Measurements from ENCODE around the gene OCA2.

OCA2 gene

DNA sequence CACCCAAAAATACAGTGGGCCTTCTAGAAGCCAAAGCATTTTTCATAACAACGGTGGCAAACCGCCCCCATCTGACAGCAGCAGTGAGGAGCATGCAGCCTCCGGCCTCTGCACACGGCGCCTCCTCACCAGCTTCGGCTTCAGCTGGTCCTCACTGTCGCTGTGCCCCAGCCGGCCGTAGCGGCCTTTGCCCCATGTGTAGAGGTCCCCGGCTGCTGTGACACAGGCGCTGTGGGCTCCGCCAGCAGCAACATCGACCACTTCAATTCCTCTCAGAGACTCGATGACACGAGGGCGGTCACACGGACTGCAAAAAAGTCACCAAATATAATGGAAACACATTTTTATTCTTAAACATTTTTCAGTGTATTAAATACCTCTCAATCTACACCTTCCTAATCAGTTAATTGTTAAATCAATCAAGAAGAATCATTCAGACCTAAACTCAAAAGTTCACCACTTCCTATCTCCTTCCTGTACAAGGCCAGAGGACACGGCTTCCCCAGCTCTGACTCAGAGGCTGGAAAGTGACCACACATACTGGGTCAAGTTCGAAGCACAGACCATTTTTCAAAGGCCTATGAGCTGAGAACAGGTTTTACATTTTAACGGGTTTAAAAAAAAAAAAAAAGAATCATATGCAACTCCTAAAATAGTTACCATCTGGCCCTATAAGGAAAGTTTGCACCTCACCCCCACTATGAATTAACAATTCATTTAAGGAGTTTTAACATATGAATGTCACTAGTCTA lies 33.6 kb upstream of the OCA2 start:
- DNase-seq: peak; percentile 58
- Histone ChIP-seq H3K27me3 (replicated peaks) (no peaks in the 10 kb centered on the region), H3K27ac (peak overlapping the region; percentile 40), H3K36me3 (replicated peaks) (peaks cover 20% of the 10 kb centered on the region), H3K4me3 (ENCODE audit: low read depth, low read length) (no peak overlapping the region)
- TF ChIP-seq, protein P1, sequence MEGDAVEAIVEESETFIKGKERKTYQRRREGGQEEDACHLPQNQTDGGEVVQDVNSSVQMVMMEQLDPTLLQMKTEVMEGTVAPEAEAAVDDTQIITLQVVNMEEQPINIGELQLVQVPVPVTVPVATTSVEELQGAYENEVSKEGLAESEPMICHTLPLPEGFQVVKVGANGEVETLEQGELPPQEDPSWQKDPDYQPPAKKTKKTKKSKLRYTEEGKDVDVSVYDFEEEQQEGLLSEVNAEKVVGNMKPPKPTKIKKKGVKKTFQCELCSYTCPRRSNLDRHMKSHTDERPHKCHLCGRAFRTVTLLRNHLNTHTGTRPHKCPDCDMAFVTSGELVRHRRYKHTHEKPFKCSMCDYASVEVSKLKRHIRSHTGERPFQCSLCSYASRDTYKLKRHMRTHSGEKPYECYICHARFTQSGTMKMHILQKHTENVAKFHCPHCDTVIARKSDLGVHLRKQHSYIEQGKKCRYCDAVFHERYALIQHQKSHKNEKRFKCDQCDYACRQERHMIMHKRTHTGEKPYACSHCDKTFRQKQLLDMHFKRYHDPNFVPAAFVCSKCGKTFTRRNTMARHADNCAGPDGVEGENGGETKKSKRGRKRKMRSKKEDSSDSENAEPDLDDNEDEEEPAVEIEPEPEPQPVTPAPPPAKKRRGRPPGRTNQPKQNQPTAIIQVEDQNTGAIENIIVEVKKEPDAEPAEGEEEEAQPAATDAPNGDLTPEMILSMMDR (IDR thresholded peaks at IDR 0.05; ENCODE audit: low read depth, low read length, missing control alignments): no peak
- in situ Hi-C loops (cut with HindIII; ENCODE audit: low pct_ligation_motif_present, low sequenced_read_pairs): no loop called here

DNA sequence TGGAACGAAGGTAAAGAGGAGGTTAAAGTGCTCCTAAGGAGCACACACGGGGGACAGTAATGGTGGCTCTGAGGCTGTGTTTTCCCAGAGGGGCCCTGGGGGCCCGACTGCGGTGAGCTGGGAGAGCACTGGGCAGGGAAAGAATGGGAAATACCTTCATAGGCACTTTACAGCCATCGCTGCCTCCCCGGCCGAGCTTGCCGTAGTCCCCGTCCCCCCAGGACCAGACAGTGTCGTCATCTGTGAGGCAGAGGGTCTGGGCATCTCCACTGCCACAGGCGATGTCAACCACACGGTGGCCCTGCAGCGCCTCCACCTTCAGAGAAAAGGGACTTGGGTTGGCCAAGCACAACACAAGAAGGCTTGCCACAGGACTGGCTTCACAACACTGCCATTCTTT lies 32.8 kb upstream of the OCA2 start:
- in situ Hi-C loops (cut with HindIII; ENCODE audit: low pct_ligation_motif_present, low sequenced_read_pairs): no loop called here
- no peak for DNase-seq
- Histone ChIP-seq H3K36me3 (replicated peaks) (peaks cover 20% of the 10 kb centered on the region), H3K27ac (no peak overlapping the region), H3K27me3 (replicated peaks) (no peaks in the 10 kb centered on the region), H3K4me3 (ENCODE audit: low read depth, low read length) (no peak overlapping the region)
- TF ChIP-seq, protein P1 (IDR thresholded peaks at IDR 0.05; ENCODE audit: low read depth, low read length, missing control alignments): no peak

DNA sequence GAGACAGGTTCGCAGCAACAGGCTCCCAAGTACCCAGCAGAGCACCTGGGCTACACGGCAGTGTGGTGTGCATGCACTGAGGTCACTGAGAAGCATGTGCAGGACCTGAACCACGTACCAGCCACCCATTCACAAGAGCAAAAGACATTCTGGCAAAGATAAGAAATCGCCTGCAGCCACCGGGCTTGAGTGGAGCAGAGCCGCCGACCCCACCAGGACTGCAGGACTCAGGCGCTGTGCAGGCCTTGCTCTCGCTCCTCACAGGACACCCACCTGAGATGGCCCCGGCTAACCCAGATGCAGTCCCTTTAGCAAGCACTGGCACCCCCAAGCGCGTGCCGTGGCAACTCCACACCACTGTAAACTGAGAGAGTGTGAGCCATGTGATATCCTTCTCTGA lies 32.3 kb upstream of the OCA2 start:
- in situ Hi-C loops (cut with HindIII; ENCODE audit: low pct_ligation_motif_present, low sequenced_read_pairs): no loop called here
- H3K27me3 ChIP-seq (replicated peaks): no peaks in the 10 kb centered on the region
- TF ChIP-seq, protein P1 (IDR thresholded peaks at IDR 0.05; ENCODE audit: low read depth, low read length, missing control alignments): no peak
- H3K36me3 ChIP-seq (replicated peaks): peaks cover 20% of the 10 kb centered on the region
- no peak overlapping the region for H3K27ac ChIP-seq
- no peak overlapping the region for H3K4me3 ChIP-seq (ENCODE audit: low read depth, low read length)
- DNase-seq: no peak

DNA sequence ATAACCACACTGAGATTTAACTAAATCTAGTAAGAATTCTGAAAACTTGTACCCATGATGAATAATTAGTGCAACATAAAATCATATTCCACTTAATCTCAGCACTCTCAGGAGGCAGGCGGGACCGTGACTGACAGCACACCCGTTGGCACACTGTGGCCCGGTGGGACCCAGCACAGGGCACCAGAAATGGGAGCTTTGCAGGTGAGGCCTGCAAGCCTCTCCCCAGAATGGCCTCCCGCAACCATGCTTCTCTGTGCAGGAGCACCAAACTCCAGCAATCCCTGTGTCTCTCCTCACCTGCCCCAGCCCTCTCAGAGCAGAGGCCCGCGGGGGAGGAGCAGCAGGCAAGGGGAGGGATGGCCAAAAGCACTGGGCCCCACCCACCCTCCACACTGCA lies 31.5 kb upstream of the OCA2 start:
- Histone ChIP-seq H3K4me3 (ENCODE audit: low read depth, low read length) (no peak overlapping the region), H3K36me3 (replicated peaks) (peaks cover 20% of the 10 kb centered on the region), H3K27me3 (replicated peaks) (no peaks in the 10 kb centered on the region), H3K27ac (no peak overlapping the region)
- no peak for DNase-seq
- in situ Hi-C loops (cut with HindIII; ENCODE audit: low pct_ligation_motif_present, low sequenced_read_pairs): no loop called here
- TF ChIP-seq, protein P1 (IDR thresholded peaks at IDR 0.05; ENCODE audit: low read depth, low read length, missing control alignments): no peak

DNA sequence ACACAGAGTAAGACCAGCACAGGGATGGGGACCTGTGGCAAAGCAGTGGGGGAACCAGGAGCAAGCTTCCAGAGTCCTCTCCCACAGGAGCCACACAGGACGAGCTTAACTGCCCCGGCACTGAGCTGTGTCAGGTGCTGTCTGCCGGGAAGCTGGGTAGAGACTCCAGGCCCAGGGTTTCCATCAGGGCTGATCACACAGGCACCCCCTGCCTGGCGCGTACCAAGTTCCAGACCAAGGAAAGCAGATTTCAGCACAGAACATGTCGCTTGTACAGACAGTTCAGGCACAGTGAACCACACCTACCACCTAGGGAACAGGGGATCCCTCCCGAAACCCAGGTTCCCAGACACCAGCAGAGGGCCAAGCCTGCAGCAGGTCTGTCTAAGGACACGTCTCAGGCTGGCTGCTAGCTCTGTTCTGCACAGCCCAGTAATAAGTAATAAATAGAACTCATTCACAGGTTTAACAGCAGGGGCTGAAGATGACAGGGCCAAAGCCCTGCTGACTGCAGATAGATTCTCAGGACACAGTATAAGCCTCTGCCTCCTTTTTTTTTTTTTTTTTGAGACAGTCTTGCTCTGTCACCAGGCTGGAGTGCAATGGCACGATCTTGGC lies 30.2 kb upstream of the OCA2 start:
- H3K36me3 ChIP-seq (replicated peaks): peaks cover 20% of the 10 kb centered on the region
- H3K27me3 ChIP-seq (replicated peaks): no peaks in the 10 kb centered on the region
- in situ Hi-C loops (cut with HindIII; ENCODE audit: low pct_ligation_motif_present, low sequenced_read_pairs): no loop called here
- no peak for DNase-seq
- no peak overlapping the region for H3K27ac ChIP-seq
- no peak overlapping the region for H3K4me3 ChIP-seq (ENCODE audit: low read depth, low read length)
- TF ChIP-seq, protein P1 (IDR thresholded peaks at IDR 0.05; ENCODE audit: low read depth, low read length, missing control alignments): no peak
